ENCODE data around the gene HTRA1.

HTRA1 gene

DNA sequence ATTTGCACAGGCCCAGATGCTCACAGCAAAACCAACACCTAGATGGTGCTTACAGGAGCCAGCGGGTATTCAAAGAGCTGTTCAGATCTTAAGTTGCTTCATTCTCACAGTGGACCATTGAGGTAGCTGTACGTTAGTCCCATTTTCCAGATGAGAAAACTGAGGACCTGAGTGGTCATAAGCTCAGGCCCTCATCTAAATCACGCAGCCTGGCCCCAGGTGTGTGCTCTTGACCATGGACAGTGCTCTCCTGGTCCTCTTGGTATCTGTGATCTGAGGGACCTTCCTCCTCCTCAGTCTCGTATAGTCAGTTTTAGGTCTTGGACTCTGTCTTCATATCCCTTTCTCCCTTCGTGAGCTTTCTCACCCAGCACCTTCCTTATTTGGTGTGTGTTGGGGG, 43.7 kb downstream of the HTRA1 start:
- Histone ChIP-seq H3K36me3 (ENCODE audit: low read depth) (no peaks in the 10 kb centered on the region), H3K4me3 (ENCODE audit: severe bottlenecking) (no peak overlapping the region), H3K27me3 (ENCODE audit: insufficient read depth, poor library complexity, severe bottlenecking) (no peaks in the 10 kb centered on the region), H3K27ac (ENCODE audit: poor library complexity, severe bottlenecking) (peak overlapping the region; percentile 2), H3K4me1 (ENCODE audit: insufficient read depth, poor library complexity, severe bottlenecking) (peaks cover 17% of the 10 kb centered on the region), H3K9me3 (ENCODE audit: severe bottlenecking) (no peaks in the 10 kb centered on the region)
- ATAC-seq (ENCODE audit: low read depth) = no peak; the same call in 2 of the 3 replicates
- no peak for DNase-seq (ENCODE audit: low spot score)
- TF ChIP-seq, protein P1, sequence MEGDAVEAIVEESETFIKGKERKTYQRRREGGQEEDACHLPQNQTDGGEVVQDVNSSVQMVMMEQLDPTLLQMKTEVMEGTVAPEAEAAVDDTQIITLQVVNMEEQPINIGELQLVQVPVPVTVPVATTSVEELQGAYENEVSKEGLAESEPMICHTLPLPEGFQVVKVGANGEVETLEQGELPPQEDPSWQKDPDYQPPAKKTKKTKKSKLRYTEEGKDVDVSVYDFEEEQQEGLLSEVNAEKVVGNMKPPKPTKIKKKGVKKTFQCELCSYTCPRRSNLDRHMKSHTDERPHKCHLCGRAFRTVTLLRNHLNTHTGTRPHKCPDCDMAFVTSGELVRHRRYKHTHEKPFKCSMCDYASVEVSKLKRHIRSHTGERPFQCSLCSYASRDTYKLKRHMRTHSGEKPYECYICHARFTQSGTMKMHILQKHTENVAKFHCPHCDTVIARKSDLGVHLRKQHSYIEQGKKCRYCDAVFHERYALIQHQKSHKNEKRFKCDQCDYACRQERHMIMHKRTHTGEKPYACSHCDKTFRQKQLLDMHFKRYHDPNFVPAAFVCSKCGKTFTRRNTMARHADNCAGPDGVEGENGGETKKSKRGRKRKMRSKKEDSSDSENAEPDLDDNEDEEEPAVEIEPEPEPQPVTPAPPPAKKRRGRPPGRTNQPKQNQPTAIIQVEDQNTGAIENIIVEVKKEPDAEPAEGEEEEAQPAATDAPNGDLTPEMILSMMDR (IDR thresholded peaks at IDR 0.05; ENCODE audit: poor library complexity, severe bottlenecking) = no peak

DNA sequence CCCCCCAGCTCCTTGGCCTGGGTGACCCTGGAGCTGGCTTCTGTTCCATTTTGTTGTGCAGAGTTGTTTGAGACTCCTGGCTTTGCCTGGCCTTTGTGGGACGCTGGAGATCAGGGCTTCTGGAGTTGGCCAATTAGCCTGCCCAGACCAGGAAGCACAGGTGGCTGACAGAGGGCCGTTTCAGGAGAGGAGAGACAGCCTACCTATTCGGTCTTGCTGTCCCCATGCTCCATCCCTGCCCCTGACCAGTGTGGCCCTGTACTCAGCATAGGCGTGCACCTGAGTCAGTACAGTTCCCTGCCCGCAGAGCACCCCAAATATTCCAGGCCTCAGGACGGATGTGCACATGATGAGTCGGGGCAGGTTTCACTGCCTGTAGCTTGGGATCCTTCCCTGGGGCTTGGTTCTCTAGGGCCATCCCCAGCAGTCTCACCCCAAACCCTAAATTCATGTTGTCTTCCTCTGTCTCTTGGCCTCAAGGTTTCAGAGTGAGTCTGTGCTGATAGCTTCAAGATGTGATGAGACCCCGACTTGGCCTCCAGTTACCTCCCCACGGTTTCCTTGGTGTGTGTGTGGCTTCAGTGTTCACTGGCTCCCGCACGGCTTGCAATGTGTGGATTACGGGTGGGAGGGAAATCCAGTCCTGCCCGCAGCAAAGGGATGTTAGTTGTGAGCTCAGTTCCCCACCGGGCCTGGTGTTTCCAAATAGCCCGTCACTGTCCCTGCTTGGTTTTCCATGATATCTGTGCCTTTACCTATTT, 44.7 kb downstream of the HTRA1 start:
- peaks cover 23% of the 10 kb centered on the region for H3K4me1 ChIP-seq (ENCODE audit: insufficient read depth, poor library complexity, severe bottlenecking)
- DNase-seq (ENCODE audit: low spot score) (no peak), ATAC-seq (ENCODE audit: low read depth) (no peak)
- peaks cover 4% of the 10 kb centered on the region for H3K36me3 ChIP-seq (ENCODE audit: low read depth)
- H3K27ac ChIP-seq (ENCODE audit: poor library complexity, severe bottlenecking) = no peak overlapping the region
- TF ChIP-seq, protein P1 (IDR thresholded peaks at IDR 0.05; ENCODE audit: poor library complexity, severe bottlenecking) = no peak
- H3K4me3 ChIP-seq (ENCODE audit: severe bottlenecking) = no peak overlapping the region
- no peaks in the 10 kb centered on the region for H3K9me3 ChIP-seq (ENCODE audit: severe bottlenecking)
- H3K27me3 ChIP-seq (ENCODE audit: insufficient read depth, poor library complexity, severe bottlenecking) = no peaks in the 10 kb centered on the region

DNA sequence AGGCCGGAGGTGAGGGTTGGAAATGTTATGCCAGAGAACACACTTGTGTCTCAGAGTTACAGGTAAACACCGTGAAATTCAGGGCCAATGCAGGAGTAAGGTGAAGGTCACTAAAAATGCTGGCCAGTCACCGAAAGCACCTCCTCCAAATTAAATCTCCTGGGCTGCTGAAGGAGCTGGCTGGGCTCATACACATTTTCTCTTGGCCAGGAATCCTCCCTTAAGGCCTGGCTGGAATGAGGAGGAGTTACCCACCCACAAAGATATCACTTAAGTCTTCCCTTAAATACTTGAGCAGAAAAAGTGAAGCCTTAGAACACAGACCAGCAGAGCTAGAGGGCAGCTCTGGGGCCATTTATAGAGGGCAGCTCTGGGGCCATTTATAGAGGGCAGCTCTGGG, 46.3 kb downstream of the HTRA1 start:
- no peaks in the 10 kb centered on the region for H3K9me3 ChIP-seq (ENCODE audit: severe bottlenecking)
- no peak overlapping the region for H3K4me3 ChIP-seq (ENCODE audit: severe bottlenecking)
- TF ChIP-seq, protein P1 (IDR thresholded peaks at IDR 0.05; ENCODE audit: poor library complexity, severe bottlenecking) = no peak
- no peak for ATAC-seq (ENCODE audit: low read depth)
- peaks cover 23% of the 10 kb centered on the region for H3K4me1 ChIP-seq (ENCODE audit: insufficient read depth, poor library complexity, severe bottlenecking)
- no peaks in the 10 kb centered on the region for H3K27me3 ChIP-seq (ENCODE audit: insufficient read depth, poor library complexity, severe bottlenecking)
- no peak overlapping the region for H3K27ac ChIP-seq (ENCODE audit: poor library complexity, severe bottlenecking)
- H3K36me3 ChIP-seq (ENCODE audit: low read depth) = peaks cover 13% of the 10 kb centered on the region
- no peak for DNase-seq (ENCODE audit: low spot score)

DNA sequence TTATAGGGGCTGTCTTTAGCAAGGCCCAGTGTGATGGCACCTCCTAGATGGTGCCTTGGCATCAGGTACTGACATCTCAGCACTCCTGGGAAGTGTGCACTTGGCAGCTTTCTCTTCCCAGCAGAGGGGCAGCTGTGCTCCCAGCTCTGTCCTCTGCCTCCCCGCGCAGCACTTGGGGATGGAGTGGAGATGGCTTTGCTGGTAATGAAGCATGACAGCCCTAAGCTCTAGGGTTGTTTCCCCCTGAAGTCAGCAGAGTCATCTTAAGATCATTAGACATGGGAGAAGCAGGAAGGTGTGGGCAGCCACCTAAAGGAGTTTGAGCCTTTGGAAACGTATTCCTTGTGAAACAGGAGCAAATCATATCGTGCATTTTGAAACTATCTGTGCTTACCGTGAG, 46.7 kb downstream of the HTRA1 start:
- Histone ChIP-seq H3K27me3 (ENCODE audit: insufficient read depth, poor library complexity, severe bottlenecking) (no peaks in the 10 kb centered on the region), H3K36me3 (ENCODE audit: low read depth) (peaks cover 13% of the 10 kb centered on the region), H3K4me1 (ENCODE audit: insufficient read depth, poor library complexity, severe bottlenecking) (peaks cover 23% of the 10 kb centered on the region), H3K9me3 (ENCODE audit: severe bottlenecking) (no peaks in the 10 kb centered on the region), H3K4me3 (ENCODE audit: severe bottlenecking) (no peak overlapping the region), H3K27ac (ENCODE audit: poor library complexity, severe bottlenecking) (no peak overlapping the region)
- DNase-seq (ENCODE audit: low spot score) (no peak), ATAC-seq (ENCODE audit: low read depth) (no peak)
- TF ChIP-seq, protein P1 (IDR thresholded peaks at IDR 0.05; ENCODE audit: poor library complexity, severe bottlenecking) = no peak

DNA sequence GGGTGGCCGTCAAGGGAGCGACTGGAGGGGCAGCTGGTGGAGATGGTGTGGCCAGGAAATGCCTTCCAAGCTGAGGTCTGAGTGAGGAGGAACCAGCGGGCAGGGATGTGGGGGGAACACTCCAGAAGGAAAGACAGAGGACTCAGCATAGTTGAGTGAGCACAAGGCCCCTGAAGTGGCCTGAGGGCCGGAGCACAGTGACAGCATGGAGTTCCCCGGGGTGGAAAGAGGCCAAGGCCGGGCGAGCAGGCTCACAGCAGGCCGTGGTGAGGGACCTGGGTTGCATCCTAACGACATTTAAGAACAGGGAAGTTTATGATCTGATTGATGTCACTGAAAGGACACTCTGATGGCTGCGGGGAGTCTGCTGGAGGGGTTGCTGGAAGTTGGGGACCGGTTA, 48.0 kb downstream of the HTRA1 start:
- Histone ChIP-seq H3K36me3 (ENCODE audit: low read depth) (peaks cover 17% of the 10 kb centered on the region), H3K27me3 (ENCODE audit: insufficient read depth, poor library complexity, severe bottlenecking) (no peaks in the 10 kb centered on the region), H3K27ac (ENCODE audit: poor library complexity, severe bottlenecking) (peak overlapping the region; percentile 81), H3K4me3 (ENCODE audit: severe bottlenecking) (no peak overlapping the region), H3K4me1 (ENCODE audit: insufficient read depth, poor library complexity, severe bottlenecking) (peaks cover 20% of the 10 kb centered on the region), H3K9me3 (ENCODE audit: severe bottlenecking) (no peaks in the 10 kb centered on the region)
- DNase-seq (ENCODE audit: low spot score) = no peak
- ATAC-seq (ENCODE audit: low read depth) = no peak
- TF ChIP-seq, protein P1 (IDR thresholded peaks at IDR 0.05; ENCODE audit: poor library complexity, severe bottlenecking) = no peak

Measured in RWPE2 (cell line).